ENCODE data around the gene CCN5.

DNA sequence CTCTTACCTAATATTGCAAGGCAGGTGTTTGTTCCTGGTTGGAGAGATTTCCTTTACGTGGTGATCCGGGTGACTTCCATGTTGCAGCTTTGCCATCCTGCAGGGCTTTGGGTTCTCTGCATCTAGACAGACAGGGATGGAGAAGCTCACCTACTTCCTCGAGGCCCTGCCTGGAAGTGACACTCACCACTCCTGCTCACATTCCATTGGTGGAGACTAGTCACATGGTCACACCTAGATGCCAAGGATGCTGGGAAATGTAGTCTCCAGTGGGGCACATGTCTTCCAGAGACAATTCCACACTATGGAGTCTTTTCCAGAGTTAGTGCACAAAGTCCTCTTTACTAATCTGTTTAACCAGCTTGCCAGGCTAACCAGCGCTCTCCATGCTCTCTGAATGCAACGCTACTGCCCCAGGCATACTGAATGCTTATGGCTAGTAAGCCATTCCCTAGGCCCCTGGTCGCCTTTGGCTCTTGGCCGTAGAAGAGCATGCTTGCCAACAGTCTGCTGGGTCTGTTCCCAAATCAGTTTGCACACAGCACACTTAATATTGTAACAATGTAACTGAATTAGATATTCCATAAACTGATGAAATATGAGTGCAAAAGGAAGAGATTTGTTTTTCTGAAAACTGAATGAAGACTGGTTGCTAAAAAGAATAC lies 23.8 kb downstream of the CCN5 start:
- TF ChIP-seq ZNF2 (tag by site-specific recombination; IDR thresholded peaks at IDR 0.05) (no peak), YY1 (tag by site-specific recombination; IDR thresholded peaks at IDR 0.05) (no peak), ZNF610 (tag by site-specific recombination; IDR thresholded peaks at IDR 0.05; ENCODE audit: borderline replicate concordance) (no peak), ZNF837 (tag by site-specific recombination; IDR thresholded peaks at IDR 0.05) (no peak), ZNF629 (tag by site-specific recombination; IDR thresholded peaks at IDR 0.05) (no peak), KLF10 (tag by site-specific recombination; IDR thresholded peaks at IDR 0.05) (no peak), PBX3 (CRISPR knock-in tag; IDR thresholded peaks at IDR 0.05) (no peak), KLF16 (tag by site-specific recombination; IDR thresholded peaks at IDR 0.05) (no peak), OSR2 (tag by site-specific recombination; IDR thresholded peaks at IDR 0.05) (no peak), MZF1 (tag by site-specific recombination; IDR thresholded peaks at IDR 0.05; ENCODE audit: borderline replicate concordance) (no peak), KLF9 (tag by site-specific recombination; IDR thresholded peaks at IDR 0.05; ENCODE audit: low read depth) (no peak)
- TF ChIP-seq, protein P1, sequence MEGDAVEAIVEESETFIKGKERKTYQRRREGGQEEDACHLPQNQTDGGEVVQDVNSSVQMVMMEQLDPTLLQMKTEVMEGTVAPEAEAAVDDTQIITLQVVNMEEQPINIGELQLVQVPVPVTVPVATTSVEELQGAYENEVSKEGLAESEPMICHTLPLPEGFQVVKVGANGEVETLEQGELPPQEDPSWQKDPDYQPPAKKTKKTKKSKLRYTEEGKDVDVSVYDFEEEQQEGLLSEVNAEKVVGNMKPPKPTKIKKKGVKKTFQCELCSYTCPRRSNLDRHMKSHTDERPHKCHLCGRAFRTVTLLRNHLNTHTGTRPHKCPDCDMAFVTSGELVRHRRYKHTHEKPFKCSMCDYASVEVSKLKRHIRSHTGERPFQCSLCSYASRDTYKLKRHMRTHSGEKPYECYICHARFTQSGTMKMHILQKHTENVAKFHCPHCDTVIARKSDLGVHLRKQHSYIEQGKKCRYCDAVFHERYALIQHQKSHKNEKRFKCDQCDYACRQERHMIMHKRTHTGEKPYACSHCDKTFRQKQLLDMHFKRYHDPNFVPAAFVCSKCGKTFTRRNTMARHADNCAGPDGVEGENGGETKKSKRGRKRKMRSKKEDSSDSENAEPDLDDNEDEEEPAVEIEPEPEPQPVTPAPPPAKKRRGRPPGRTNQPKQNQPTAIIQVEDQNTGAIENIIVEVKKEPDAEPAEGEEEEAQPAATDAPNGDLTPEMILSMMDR (tag by site-specific recombination; IDR thresholded peaks at IDR 0.05) = no peak
